ENCODE data around the gene LDB2.

The LDB2 gene

DNA sequence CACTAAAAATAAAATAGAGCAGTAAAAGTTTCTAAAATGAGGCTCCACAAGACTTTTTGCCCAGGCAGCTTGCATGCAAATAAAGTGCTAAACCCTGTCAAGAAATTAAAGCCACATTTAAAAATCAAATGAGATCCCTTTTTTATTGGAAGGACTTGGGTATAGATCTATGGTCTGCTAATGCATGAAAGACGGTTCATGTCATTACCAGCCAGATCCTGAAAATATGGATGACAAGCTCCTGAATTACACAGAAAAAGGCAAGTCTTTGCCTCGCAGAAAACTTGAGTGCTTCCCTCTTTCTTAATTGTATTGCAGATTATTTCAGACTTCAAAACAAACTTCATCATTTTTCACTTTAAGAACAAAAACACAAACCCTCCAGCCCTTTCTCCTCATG lies 169.6 kb downstream of the LDB2 start:
- no peak overlapping the region for H3K4me3 ChIP-seq (ENCODE audit: insufficient read depth, low read depth, low read length)
- WGBS, 2 experiments = 46 to 68% methylated on average over 2 of the region's 2 CpGs
- H3K9me3 ChIP-seq (ENCODE audit: control insufficient read depth, low read length) = no peaks in the 10 kb centered on the region

DNA sequence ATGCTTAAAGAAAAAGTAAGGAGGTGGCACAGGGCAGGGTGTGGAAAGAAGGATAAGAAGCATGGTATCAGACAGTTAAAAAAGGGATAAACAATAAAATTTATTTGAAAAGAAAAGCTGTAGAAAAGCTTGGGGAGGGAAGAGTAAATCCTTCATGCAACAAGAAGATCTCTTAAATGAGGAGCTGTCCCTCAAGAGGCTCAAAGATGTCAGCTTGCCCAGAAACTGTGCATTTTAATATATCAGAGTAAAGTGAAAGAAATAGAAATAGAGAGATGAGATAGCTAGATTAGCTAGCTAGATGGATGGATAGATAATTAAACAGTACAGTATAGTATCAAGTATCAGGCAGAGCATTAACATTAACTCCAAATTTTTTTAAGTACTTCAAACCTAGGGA lies 170.3 kb downstream of the LDB2 start:
- Histone ChIP-seq H3K4me3 (ENCODE audit: insufficient read depth, low read depth, low read length) (no peak overlapping the region), H3K27me3 (ENCODE audit: control insufficient read depth, insufficient read depth, low read length, poor library complexity, severe bottlenecking) (no peaks in the 10 kb centered on the region), H3K9me3 (ENCODE audit: control insufficient read depth, low read length) (no peaks in the 10 kb centered on the region), H3K36me3 (ENCODE audit: control insufficient read depth, insufficient read depth, low read length) (no peaks in the 10 kb centered on the region), H3K27ac (ENCODE audit: insufficient read depth, low read depth, low read length, poor library complexity, severe bottlenecking) (no peak overlapping the region), H3K4me1 (ENCODE audit: control insufficient read depth, insufficient read depth, low read length) (peaks cover 30% of the 10 kb centered on the region)

More for the DNA sequence above, 169.6 kb downstream of the LDB2 start:
- no peaks in the 10 kb centered on the region for H3K27me3 ChIP-seq (ENCODE audit: control insufficient read depth, insufficient read depth, low read length, poor library complexity, severe bottlenecking)
- peaks cover 30% of the 10 kb centered on the region for H3K4me1 ChIP-seq (ENCODE audit: control insufficient read depth, insufficient read depth, low read length)
- H3K36me3 ChIP-seq (ENCODE audit: control insufficient read depth, insufficient read depth, low read length) = no peaks in the 10 kb centered on the region
- H3K27ac ChIP-seq (ENCODE audit: insufficient read depth, low read depth, low read length, poor library complexity, severe bottlenecking) = no peak overlapping the region

DNA sequence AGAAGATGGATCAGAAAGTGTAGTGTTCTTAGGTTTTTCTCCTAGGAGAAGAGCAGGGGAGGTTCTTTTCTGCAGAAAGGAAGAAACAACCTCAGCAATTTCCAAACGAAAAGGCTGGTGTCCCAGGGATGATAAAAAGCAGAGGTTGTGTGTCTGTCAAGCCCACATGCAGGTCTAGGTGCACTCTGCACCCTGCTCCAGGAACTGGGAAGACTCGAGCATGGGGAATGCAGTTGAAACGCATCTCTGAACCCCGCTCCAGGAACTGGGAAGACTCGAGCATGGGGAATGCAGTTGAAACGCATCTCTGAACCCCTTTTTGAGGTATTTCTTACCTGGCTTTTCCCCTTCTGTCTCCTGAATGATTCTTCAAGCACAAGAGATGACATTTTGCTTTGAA lies 171.2 kb downstream of the LDB2 start:
- Histone ChIP-seq H3K27me3 (ENCODE audit: control insufficient read depth, insufficient read depth, low read length, poor library complexity, severe bottlenecking) (no peaks in the 10 kb centered on the region), H3K27ac (ENCODE audit: insufficient read depth, low read depth, low read length, poor library complexity, severe bottlenecking) (no peak overlapping the region), H3K4me1 (ENCODE audit: control insufficient read depth, insufficient read depth, low read length) (peaks cover 24% of the 10 kb centered on the region), H3K9me3 (ENCODE audit: control insufficient read depth, low read length) (no peaks in the 10 kb centered on the region), H3K36me3 (ENCODE audit: control insufficient read depth, insufficient read depth, low read length) (no peaks in the 10 kb centered on the region), H3K4me3 (ENCODE audit: insufficient read depth, low read depth, low read length) (no peak overlapping the region)
- WGBS, 2 experiments = 90 to 92% methylated on average over 6 of the region's 6 CpGs

DNA sequence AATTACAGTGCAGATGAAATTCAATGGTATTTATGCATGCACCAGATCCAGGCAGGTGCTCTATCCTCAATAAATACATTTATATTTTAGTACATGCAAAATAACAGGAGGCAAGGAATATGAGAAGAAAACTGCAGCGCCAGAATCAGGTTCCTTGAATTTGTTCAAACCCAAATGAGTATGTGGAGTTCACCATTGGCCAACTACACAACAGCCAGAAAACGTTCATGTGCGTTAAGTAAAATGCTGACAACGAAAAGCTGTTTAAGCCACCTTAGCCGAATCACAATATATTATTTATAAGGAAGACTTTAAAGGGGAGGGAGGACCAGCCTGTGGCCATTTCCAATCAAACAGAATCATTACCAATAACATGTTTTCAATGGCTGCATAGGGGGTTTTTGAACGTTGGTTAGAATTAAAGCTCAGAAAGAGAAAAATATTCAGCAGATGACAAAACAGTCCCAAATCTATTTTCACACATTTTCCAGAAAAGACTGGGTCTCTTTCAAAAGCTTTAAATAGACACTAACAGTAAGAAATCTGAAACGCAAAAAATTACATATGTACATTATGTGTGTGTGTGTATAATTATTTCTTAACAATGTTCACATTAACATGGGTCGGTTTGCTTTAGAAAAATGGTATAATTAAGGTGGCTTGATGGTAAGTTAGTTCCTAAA lies 171.9 kb downstream of the LDB2 start:
- Histone ChIP-seq H3K36me3 (ENCODE audit: control insufficient read depth, insufficient read depth, low read length) (no peaks in the 10 kb centered on the region), H3K27me3 (ENCODE audit: control insufficient read depth, insufficient read depth, low read length, poor library complexity, severe bottlenecking) (no peaks in the 10 kb centered on the region), H3K27ac (ENCODE audit: insufficient read depth, low read depth, low read length, poor library complexity, severe bottlenecking) (no peak overlapping the region), H3K9me3 (ENCODE audit: control insufficient read depth, low read length) (no peaks in the 10 kb centered on the region), H3K4me1 (ENCODE audit: control insufficient read depth, insufficient read depth, low read length) (peaks cover 17% of the 10 kb centered on the region), H3K4me3 (ENCODE audit: insufficient read depth, low read depth, low read length) (no peak overlapping the region)
- 93 to 100% methylated on average over 5 to 7 of the region's 8 CpGs for WGBS, 2 experiments

DNA sequence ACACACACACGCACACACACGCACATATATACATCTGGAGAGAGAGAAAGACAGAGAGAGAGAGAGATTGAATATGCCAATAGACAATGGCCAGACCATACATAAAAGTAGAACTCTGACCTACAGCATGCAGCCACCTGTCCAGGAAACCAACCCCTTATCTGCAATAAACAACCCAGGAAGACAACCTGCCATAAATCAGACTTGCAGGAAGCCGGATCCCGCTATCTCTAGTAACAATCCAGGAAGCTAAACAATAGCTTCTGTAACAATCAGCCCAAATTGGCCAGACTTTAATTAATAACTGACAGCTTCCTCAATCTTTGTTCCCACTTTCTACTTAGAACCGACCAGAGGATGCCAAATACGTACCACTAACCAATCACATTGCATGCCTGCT lies 173.2 kb downstream of the LDB2 start:
- Histone ChIP-seq H3K4me3 (ENCODE audit: insufficient read depth, low read depth, low read length) (no peak overlapping the region), H3K36me3 (ENCODE audit: control insufficient read depth, insufficient read depth, low read length) (no peaks in the 10 kb centered on the region), H3K9me3 (ENCODE audit: control insufficient read depth, low read length) (no peaks in the 10 kb centered on the region), H3K27ac (ENCODE audit: insufficient read depth, low read depth, low read length, poor library complexity, severe bottlenecking) (no peak overlapping the region), H3K27me3 (ENCODE audit: control insufficient read depth, insufficient read depth, low read length, poor library complexity, severe bottlenecking) (no peaks in the 10 kb centered on the region), H3K4me1 (ENCODE audit: control insufficient read depth, insufficient read depth, low read length) (peaks cover 17% of the 10 kb centered on the region)
- 95 to 98% methylated on average over 4 to 6 of the region's 6 CpGs for WGBS, 2 experiments

- no peaks in the 10 kb centered on the region for H3K9me3 ChIP-seq (ENCODE audit: control insufficient read depth, low read length)
- no peaks in the 10 kb centered on the region for H3K27me3 ChIP-seq (ENCODE audit: control insufficient read depth, insufficient read depth, low read length, poor library complexity, severe bottlenecking)
- H3K36me3 ChIP-seq (ENCODE audit: control insufficient read depth, insufficient read depth, low read length) = no peaks in the 10 kb centered on the region
- 90 to 93% methylated on average over 2 of the region's 3 CpGs for WGBS, 2 experiments
- no peak overlapping the region for H3K27ac ChIP-seq (ENCODE audit: insufficient read depth, low read depth, low read length, poor library complexity, severe bottlenecking)
- no peak overlapping the region for H3K4me3 ChIP-seq (ENCODE audit: insufficient read depth, low read depth, low read length)
- H3K4me1 ChIP-seq (ENCODE audit: control insufficient read depth, insufficient read depth, low read length) = no peaks in the 10 kb centered on the region
Measured at GRCh38 chr4:16722416-16722815, 176.0 kb downstream of the LDB2 start.

GRCh38 chr4:16721613-16722291 lies 176.7 kb downstream of the LDB2 start:
- Histone ChIP-seq H3K4me3 (ENCODE audit: insufficient read depth, low read depth, low read length) (no peak overlapping the region), H3K4me1 (ENCODE audit: control insufficient read depth, insufficient read depth, low read length) (no peaks in the 10 kb centered on the region), H3K27me3 (ENCODE audit: control insufficient read depth, insufficient read depth, low read length, poor library complexity, severe bottlenecking) (no peaks in the 10 kb centered on the region), H3K36me3 (ENCODE audit: control insufficient read depth, insufficient read depth, low read length) (no peaks in the 10 kb centered on the region), H3K9me3 (ENCODE audit: control insufficient read depth, low read length) (no peaks in the 10 kb centered on the region), H3K27ac (ENCODE audit: insufficient read depth, low read depth, low read length, poor library complexity, severe bottlenecking) (no peak overlapping the region)
- WGBS, 2 experiments = 94 to 95% methylated on average over 3 of the region's 4 CpGs

GRCh38 chr4:16720761-16721160 lies 177.7 kb downstream of the LDB2 start:
- no peaks in the 10 kb centered on the region for H3K27me3 ChIP-seq (ENCODE audit: control insufficient read depth, insufficient read depth, low read length, poor library complexity, severe bottlenecking)
- H3K4me1 ChIP-seq (ENCODE audit: control insufficient read depth, insufficient read depth, low read length) = no peaks in the 10 kb centered on the region
- H3K9me3 ChIP-seq (ENCODE audit: control insufficient read depth, low read length) = no peaks in the 10 kb centered on the region
- 83 to 92% methylated on average over 2 of the region's 2 CpGs for WGBS, 2 experiments
- H3K36me3 ChIP-seq (ENCODE audit: control insufficient read depth, insufficient read depth, low read length) = no peaks in the 10 kb centered on the region
- no peak overlapping the region for H3K27ac ChIP-seq (ENCODE audit: insufficient read depth, low read depth, low read length, poor library complexity, severe bottlenecking)
- H3K4me3 ChIP-seq (ENCODE audit: insufficient read depth, low read depth, low read length) = no peak overlapping the region

DNA sequence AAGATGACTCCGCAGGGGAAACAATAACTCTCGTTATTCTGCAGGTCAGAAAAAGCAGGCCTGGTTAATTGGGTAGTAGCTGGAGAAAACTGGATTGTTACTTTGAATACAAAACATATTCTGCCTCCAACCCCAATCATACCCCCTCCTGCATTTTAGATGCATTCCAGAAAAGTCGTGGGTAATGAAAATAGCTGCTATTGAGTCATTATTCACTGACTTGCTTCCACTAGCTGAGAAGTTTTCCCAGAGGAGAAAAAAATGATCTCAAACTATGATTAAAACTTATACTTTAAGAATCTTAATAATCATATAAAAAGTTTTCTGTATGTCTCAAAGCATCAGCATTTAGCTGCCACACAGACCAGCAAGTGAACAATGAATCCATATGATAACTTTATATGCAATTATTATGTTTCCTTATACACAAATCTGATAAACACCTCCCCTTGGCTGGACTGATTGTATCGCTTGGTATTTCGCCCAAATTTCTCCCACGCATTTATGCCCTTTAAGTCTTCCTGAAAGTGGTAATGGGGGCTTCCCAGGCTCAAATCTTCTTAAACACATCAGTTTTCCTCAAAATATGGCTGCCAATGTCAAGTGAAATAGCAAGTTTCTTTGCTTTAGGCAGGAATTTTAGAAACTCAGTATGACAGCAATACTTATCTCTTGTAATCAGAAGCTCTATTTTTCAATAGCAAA lies 181.0 kb downstream of the LDB2 start:
- no peaks in the 10 kb centered on the region for H3K4me1 ChIP-seq (ENCODE audit: control insufficient read depth, insufficient read depth, low read length)
- H3K27me3 ChIP-seq (ENCODE audit: control insufficient read depth, insufficient read depth, low read length, poor library complexity, severe bottlenecking) = no peaks in the 10 kb centered on the region
- no peaks in the 10 kb centered on the region for H3K36me3 ChIP-seq (ENCODE audit: control insufficient read depth, insufficient read depth, low read length)
- H3K4me3 ChIP-seq (ENCODE audit: insufficient read depth, low read depth, low read length) = no peak overlapping the region
- WGBS, 2 experiments = 86 to 95% methylated on average over 3 to 6 of the region's 6 CpGs
- H3K27ac ChIP-seq (ENCODE audit: insufficient read depth, low read depth, low read length, poor library complexity, severe bottlenecking) = no peak overlapping the region
- no peaks in the 10 kb centered on the region for H3K9me3 ChIP-seq (ENCODE audit: control insufficient read depth, low read length)

DNA sequence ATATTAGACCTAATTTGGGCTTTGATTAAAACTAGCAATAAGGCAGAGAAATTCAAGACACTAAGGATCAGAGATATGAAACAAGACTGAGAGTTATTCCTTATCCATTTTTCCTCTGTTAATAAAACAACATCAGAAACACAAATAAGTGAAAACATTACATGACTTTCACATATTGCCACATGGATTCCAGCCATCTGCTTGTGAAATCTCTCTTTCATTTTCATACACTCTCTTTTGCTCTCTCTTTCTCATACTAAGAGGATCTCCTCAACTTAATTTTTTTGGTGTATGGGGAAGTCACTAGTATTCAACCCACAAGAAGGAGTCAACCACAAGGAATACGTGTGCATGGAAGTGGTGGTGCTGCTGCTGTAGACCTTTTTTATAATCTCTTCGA lies 183.0 kb downstream of the LDB2 start:
- H3K9me3 ChIP-seq (ENCODE audit: control insufficient read depth, low read length) = no peaks in the 10 kb centered on the region
- H3K4me1 ChIP-seq (ENCODE audit: control insufficient read depth, insufficient read depth, low read length) = no peaks in the 10 kb centered on the region
- 89 to 94% methylated on average over 2 of the region's 2 CpGs for WGBS, 2 experiments
- no peak overlapping the region for H3K4me3 ChIP-seq (ENCODE audit: insufficient read depth, low read depth, low read length)
- no peak overlapping the region for H3K27ac ChIP-seq (ENCODE audit: insufficient read depth, low read depth, low read length, poor library complexity, severe bottlenecking)
- H3K27me3 ChIP-seq (ENCODE audit: control insufficient read depth, insufficient read depth, low read length, poor library complexity, severe bottlenecking) = no peaks in the 10 kb centered on the region
- no peaks in the 10 kb centered on the region for H3K36me3 ChIP-seq (ENCODE audit: control insufficient read depth, insufficient read depth, low read length)
